Fibroblast of villous mesenchyme (primary cell): ENCODE results near the gene SIGLECL1. TPM values are rescaled to one million over a fixed set of nuclear protein-coding genes. Genes with fewer than 3 reads are reported as not detected.
"Not testable (repeated sequence)": the region's sequence is repeated elsewhere in the genome, so short reads cannot be mapped to it uniquely, and the experiment has no call there.

Source experiments
- DNase-seq: peaks from one replicate; pipeline ENCODE4 v3.0.0-alpha.2; 2010; ENCODE audit warnings: low read depth
- H3K4me3 ChIP-seq: 2 replicates; pipeline ENCODE4 v1.5.1; 2011; ENCODE audit warnings: low read depth, mild to moderate bottlenecking, low read length
- CTCF ChIP-seq: IDR thresholded peaks from 2 replicates; pipeline ENCODE4 v1.5.1; 2012; ENCODE audit warnings: low read depth, mild to moderate bottlenecking, low read length; ENCODE audit not compliant: insufficient read depth
- total RNA-seq: library from RNA; depleted of rRNA; stranded (reverse); fragments of >200 nt; gene quantifications from 2 replicates; pipeline ENCODE4 v1.2.3, GENCODE V29; 2012

The SIGLECL1 gene
- total RNA-seq: not detected in 2 replicates

- DNase-seq: no peak
- no peak within 1 kb of the TSS for H3K4me3 ChIP-seq
- TF ChIP-seq CTCF: no peak
These were observed at the start of gene SIGLECL1 for GRCh38 chr19:51250786-51251467. Gene SIGLECL1, plus strand, starts transcription at chr19:51251080. Its CDS starts 12,993 bp downstream, at chr19:51264073.

- no peak for DNase-seq
- TF ChIP-seq CTCF: no peak
- H3K4me3 ChIP-seq: no peak overlapping the region
These were observed 49.2 kb upstream of the SIGLECL1 start for GRCh38 chr19:51201712-51202111.

DNA sequence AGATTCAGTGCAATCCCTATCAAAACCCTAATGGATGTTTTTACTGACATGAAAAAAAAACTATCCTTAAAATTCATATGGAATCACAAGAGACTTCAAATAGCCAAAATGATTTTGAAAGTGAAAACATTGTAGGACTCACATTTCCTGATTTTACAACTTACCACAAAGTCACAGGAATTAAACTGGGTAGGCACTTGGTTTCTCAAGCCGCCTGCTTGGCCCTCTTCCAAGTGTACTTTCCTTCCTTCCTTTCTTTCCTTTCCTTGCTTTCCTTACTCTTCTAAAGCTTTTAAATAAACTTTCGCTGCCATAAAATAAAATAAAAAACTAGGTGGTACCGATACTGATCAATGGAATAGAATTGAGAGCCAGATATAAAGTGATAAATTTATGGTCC lies 47.0 kb upstream of the SIGLECL1 start:
- no peak for TF ChIP-seq CTCF
- no peak overlapping the region for H3K4me3 ChIP-seq
- no peak for DNase-seq

DNA sequence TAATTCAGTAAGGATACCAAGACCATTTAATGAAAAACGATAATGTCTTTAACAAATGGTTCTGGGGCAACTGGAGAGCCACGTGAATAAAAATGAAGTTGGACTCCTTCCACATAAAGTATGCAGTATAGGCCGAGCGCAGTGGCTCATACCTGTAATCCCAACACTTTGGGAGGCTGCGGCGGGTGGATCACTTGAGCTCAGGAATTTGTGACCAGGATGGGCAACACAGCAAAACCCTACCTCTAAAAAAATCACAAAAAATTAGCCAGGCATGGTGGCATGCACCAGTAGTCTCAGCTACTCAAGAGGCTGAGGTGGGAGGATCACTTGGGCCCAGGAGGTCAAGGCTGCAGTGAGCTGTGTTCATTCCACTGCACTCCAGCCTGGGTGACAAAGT lies 46.6 kb upstream of the SIGLECL1 start:
- no peak overlapping the region for H3K4me3 ChIP-seq
- DNase-seq: no peak
- TF ChIP-seq CTCF: no peak

DNA sequence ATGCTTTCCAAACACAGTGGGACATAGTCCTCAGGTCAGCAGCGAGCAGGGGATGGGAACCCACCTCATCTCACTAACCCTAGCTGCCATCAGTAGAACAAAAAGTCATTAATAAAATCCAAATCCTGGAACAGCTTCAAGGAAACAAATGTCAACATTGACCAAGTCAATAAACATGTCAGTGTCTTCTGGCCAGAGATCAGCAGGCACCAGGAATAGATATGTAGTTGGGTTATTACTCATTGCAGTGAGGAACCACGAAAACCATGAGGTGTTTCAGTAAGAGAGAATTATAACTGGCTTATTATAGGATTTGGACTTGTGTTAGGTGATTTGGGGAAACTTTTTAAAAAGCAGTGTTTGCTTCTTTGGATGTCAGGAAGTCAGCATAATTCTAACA lies 43.1 kb upstream of the SIGLECL1 start:
- no peak overlapping the region for H3K4me3 ChIP-seq
- TF ChIP-seq CTCF: no peak
- no peak for DNase-seq

GRCh38 chr19:51210191-51210784 lies 40.6 kb upstream of the SIGLECL1 start:
- H3K4me3 ChIP-seq: no peak overlapping the region
- TF ChIP-seq CTCF: no peak
- DNase-seq: no peak

DNA sequence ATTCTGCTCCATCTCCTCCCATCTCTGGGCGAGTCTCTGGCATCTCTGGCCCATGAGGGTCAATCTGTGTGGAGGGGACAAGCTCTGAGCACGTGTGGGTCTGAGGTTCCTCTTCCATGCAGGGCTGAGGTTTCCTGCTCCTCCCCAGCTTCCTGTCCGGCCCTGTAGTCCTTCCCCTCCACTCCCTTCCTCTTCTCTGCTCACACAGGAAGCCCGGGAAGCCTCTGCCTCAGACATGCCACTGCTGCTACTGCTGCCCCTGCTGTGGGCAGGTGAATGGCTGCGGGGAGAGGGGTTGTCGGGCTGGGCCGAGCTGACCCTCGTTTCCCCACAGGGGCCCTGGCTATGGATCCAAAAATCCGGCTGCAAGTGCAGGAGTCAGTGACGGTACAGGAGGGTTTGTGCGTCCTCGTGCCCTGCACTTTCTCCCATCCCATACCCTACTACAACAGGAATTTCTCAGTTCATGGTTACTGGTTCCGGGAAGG lies 40.0 kb upstream of the SIGLECL1 start:
- not testable (repeated sequence) for H3K4me3 ChIP-seq, DNase-seq
